ENCODE measurements around the gene CELA1.

GRCh38 chr12:51362747-51363342 lies 16.4 kb upstream of the CELA1 start:
- TF ChIP-seq, protein P1, sequence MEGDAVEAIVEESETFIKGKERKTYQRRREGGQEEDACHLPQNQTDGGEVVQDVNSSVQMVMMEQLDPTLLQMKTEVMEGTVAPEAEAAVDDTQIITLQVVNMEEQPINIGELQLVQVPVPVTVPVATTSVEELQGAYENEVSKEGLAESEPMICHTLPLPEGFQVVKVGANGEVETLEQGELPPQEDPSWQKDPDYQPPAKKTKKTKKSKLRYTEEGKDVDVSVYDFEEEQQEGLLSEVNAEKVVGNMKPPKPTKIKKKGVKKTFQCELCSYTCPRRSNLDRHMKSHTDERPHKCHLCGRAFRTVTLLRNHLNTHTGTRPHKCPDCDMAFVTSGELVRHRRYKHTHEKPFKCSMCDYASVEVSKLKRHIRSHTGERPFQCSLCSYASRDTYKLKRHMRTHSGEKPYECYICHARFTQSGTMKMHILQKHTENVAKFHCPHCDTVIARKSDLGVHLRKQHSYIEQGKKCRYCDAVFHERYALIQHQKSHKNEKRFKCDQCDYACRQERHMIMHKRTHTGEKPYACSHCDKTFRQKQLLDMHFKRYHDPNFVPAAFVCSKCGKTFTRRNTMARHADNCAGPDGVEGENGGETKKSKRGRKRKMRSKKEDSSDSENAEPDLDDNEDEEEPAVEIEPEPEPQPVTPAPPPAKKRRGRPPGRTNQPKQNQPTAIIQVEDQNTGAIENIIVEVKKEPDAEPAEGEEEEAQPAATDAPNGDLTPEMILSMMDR (IDR thresholded peaks at IDR 0.05): no peak
- no peak for TF ChIP-seq POLR2A (IDR thresholded peaks at IDR 0.05)
